Neural cell (in vitro differentiated cells): ENCODE measurements around the gene MPDU1. TPM values are rescaled to one million over a fixed set of nuclear protein-coding genes. Genes with fewer than 3 reads are reported as not detected.

Source experiments
- H2AFZ ChIP-seq: fragments of 200-600, 300-800 bp; sonication (generic), shearing (Covaris generic); 2 replicates; pipeline ENCODE4 v1.6.0; 2014; ENCODE audit warnings: low read depth, mild to moderate bottlenecking, antibody characterized with exemption, low read length, moderate library complexity
- H3F3A ChIP-seq: fragments of 200-600 bp; shearing (Covaris generic); 2 replicates; pipeline ENCODE4 v1.6.1; 2016; ENCODE audit warnings: mild to moderate bottlenecking, moderate library complexity, mixed read lengths, antibody characterized with exemption, low read length; ENCODE audit not compliant: insufficient read depth, poor library complexity, severe bottlenecking
- H3K27ac ChIP-seq: fragments of 200-600, 300-800 bp; sonication (generic), shearing (Covaris generic); 2 replicates; pipeline ENCODE4 v1.5.1; 2014; ENCODE audit warnings: mild to moderate bottlenecking, low read length, moderate library complexity
- H3K27me3 ChIP-seq: fragments of 300-800, 200-600 bp; sonication (generic), shearing (Covaris generic); 2 replicates; pipeline ENCODE4 v1.6.0; 2014; ENCODE audit warnings: mild to moderate bottlenecking, low read depth, low read length, moderate library complexity; ENCODE audit not compliant: insufficient read depth
- H3K36me3 ChIP-seq: fragments of 300-800, 200-600 bp; sonication (generic), shearing (Covaris generic); 2 replicates; pipeline ENCODE4 v1.5.1; 2014; ENCODE audit warnings: mild to moderate bottlenecking, antibody characterized with exemption, low read length, moderate library complexity; ENCODE audit not compliant: insufficient read depth
- H3K4me2 ChIP-seq: fragments of 300-800, 200-600 bp; sonication (generic), shearing (Covaris generic); 2 replicates; pipeline ENCODE4 v1.6.0; 2014; ENCODE audit warnings: mild to moderate bottlenecking, low read length
- H3K4me3 ChIP-seq: fragments of 300-800, 200-600 bp; sonication (generic), shearing (Covaris generic); 2 replicates; pipeline ENCODE4 v1.5.1; 2014; ENCODE audit warnings: mild to moderate bottlenecking, low read length, moderate library complexity
- H3K79me2 ChIP-seq: fragments of 200-600 bp; shearing (Covaris generic); replicated peaks from 2 replicates; pipeline ENCODE4 v1.6.0; 2014; ENCODE audit warnings: mild to moderate bottlenecking, low read length, moderate library complexity; ENCODE audit not compliant: insufficient read depth
- H3K9ac ChIP-seq: fragments of 300-800, 200-600 bp; sonication (generic), shearing (Covaris generic); 2 replicates; pipeline ENCODE4 v1.6.1; 2016; ENCODE audit warnings: mild to moderate bottlenecking, low read length, mixed read lengths
- H3K9me2 ChIP-seq: fragments of 200-600 bp; shearing (Covaris generic); 2 replicates; pipeline ENCODE4 v1.6.1; 2016; ENCODE audit warnings: mild to moderate bottlenecking, low read length, mixed read lengths; ENCODE audit not compliant: insufficient read depth
- H3K9me3 ChIP-seq: fragments of 200-600, 300-800 bp; sonication (generic), shearing (Covaris generic); 2 replicates; pipeline ENCODE4 v1.6.1; 2016; ENCODE audit warnings: mild to moderate bottlenecking, mixed run types, low read length, moderate library complexity, mixed read lengths
- H4K20me1 ChIP-seq: fragments of 200-600 bp; shearing (Covaris generic); 2 replicates; pipeline ENCODE4 v1.6.1; 2016; ENCODE audit warnings: mild to moderate bottlenecking, mixed run types; ENCODE audit not compliant: insufficient read depth
- EP300 ChIP-seq: fragments of 450-650 bp; conservative IDR thresholded peaks from 2 replicates; pipeline ENCODE4 v1.6.1; 2014; ENCODE audit warnings: antibody characterized with exemption, mild to moderate bottlenecking, moderate library complexity; ENCODE audit not compliant: poor library complexity, severe bottlenecking
- EZH2 ChIP-seq: fragments of 200-600, 300-800 bp; shearing (Covaris generic), sonication (generic); IDR thresholded peaks from 2 replicates; pipeline ENCODE4 v1.6.1; 2014; ENCODE audit warnings: antibody characterized with exemption, low read length, borderline replicate concordance, mild to moderate bottlenecking; ENCODE audit not compliant: insufficient read depth, poor library complexity, severe bottlenecking
- MXI1 ChIP-seq: fragments of 450-650 bp; conservative IDR thresholded peaks from 2 replicates; pipeline ENCODE4 v1.6.1; 2014; ENCODE audit warnings: antibody characterized with exemption, mild to moderate bottlenecking; ENCODE audit not compliant: poor library complexity, severe bottlenecking
- POLR2AphosphoS5 ChIP-seq: IDR thresholded peaks from 2 replicates; pipeline ENCODE4 v1.6.1; 2012
- RAD21 ChIP-seq: fragments of 450-650 bp; conservative IDR thresholded peaks from 2 replicates; pipeline ENCODE4 v1.6.1; 2014; ENCODE audit warnings: antibody characterized with exemption, mild to moderate bottlenecking, moderate library complexity
- REST ChIP-seq: IDR thresholded peaks from 2 replicates; pipeline ENCODE4 v1.6.1; 2012; ENCODE audit warnings: borderline replicate concordance
- SMC3 ChIP-seq: fragments of 450-650 bp; conservative IDR thresholded peaks from 2 replicates; pipeline ENCODE4 v1.6.1; 2014; ENCODE audit warnings: antibody characterized with exemption, mild to moderate bottlenecking, moderate library complexity; ENCODE audit not compliant: poor library complexity
- TAF1 ChIP-seq: IDR thresholded peaks from 2 replicates; pipeline ENCODE4 v1.6.1; 2012; ENCODE audit warnings: low read depth
- polyA plus RNA-seq: library from polyadenylated mRNA; depleted of rRNA; stranded (reverse); fragments of >200 nt; gene quantifications from 2 replicates; pipeline ENCODE4 v1.2.3, GENCODE V29; 2014
- TF ChIP-seq, protein P1 (sequence below): fragments of 450-650 bp; IDR thresholded peaks from 2 replicates; pipeline ENCODE4 v1.5.1; 2014; ENCODE audit warnings: antibody characterized with exemption, mild to moderate bottlenecking, moderate library complexity; ENCODE audit not compliant: poor library complexity, severe bottlenecking

MPDU1 gene
- polyA plus RNA-seq, 1 donor from 2014 or later = 110 TPM

- TF ChIP-seq EZH2 (no peak), SMC3 (no peak)
These were observed 25.7 kb upstream of the MPDU1 start (continued) for GRCh38 chr17:7557775-7558543.

DNA sequence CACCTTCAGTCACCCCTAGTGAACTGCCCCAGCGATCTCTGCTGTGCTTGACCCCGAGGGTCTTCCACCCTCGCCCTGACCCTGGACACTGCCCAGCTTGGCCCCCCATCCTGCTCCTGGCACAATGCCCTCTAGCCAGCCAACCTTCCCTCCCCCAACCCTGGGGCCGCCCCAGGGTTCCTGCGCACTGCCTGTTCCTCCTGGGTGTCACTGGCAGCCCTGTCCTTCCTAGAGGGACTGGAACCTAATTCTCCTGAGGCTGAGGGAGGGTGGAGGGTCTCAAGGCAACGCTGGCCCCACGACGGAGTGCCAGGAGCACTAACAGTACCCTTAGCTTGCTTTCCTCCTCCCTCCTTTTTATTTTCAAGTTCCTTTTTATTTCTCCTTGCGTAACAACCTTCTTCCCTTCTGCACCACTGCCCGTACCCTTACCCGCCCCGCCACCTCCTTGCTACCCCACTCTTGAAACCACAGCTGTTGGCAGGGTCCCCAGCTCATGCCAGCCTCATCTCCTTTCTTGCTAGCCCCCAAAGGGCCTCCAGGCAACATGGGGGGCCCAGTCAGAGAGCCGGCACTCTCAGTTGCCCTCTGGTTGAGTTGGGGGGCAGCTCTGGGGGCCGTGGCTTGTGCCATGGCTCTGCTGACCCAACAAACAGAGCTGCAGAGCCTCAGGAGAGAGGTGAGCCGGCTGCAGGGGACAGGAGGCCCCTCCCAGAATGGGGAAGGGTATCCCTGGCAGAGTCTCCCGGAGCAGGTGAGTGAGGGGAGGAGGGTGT is 24.9 kb upstream of the MPDU1 start, which contains the start of gene TNFSF13:
TSS of gene TNFSF13 (plus strand) at position 207 of the 776 bp plus-strand sequence. CDS start at position 497, 290 bp downstream.
- no peak within 1 kb of the TSS for H3K9ac ChIP-seq
- peaks cover 12% of the 10 kb centered on the region for H3K79me2 ChIP-seq
- H4K20me1 ChIP-seq = no peaks in the 10 kb centered on the region
- no peaks in the 10 kb centered on the region for H3K9me2 ChIP-seq
- H3F3A ChIP-seq = no peaks in the 10 kb centered on the region
- TF ChIP-seq MXI1 (no peak), TAF1 (no peak), POLR2AphosphoS5 (no peak), REST (no peak), RAD21 (no peak), SMC3 (no peak), EZH2 (no peak), EP300 (no peak)
- TF ChIP-seq, protein P1, sequence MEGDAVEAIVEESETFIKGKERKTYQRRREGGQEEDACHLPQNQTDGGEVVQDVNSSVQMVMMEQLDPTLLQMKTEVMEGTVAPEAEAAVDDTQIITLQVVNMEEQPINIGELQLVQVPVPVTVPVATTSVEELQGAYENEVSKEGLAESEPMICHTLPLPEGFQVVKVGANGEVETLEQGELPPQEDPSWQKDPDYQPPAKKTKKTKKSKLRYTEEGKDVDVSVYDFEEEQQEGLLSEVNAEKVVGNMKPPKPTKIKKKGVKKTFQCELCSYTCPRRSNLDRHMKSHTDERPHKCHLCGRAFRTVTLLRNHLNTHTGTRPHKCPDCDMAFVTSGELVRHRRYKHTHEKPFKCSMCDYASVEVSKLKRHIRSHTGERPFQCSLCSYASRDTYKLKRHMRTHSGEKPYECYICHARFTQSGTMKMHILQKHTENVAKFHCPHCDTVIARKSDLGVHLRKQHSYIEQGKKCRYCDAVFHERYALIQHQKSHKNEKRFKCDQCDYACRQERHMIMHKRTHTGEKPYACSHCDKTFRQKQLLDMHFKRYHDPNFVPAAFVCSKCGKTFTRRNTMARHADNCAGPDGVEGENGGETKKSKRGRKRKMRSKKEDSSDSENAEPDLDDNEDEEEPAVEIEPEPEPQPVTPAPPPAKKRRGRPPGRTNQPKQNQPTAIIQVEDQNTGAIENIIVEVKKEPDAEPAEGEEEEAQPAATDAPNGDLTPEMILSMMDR = no peak
- H3K27ac ChIP-seq = no peak within 1 kb of the TSS
- H3K9me3 ChIP-seq = no peaks in the 10 kb centered on the region
- H2AFZ ChIP-seq = no peak within 1 kb of the TSS
- no peak within 1 kb of the TSS for H3K4me2 ChIP-seq
- H3K36me3 ChIP-seq = no peaks in the 10 kb centered on the region
- H3K27me3 ChIP-seq = no peaks in the 10 kb centered on the region
- H3K4me3 ChIP-seq = no peak within 1 kb of the TSS
